WTC11 (cell line): Measurements from ENCODE around the gene ADRB1. TPM values are rescaled to one million over a fixed set of nuclear protein-coding genes. Genes with fewer than 3 reads are reported as not detected.

Experiments used
- ATAC-seq: fragments of 200-7000 bp; cut with Tn5 transposase; 2 replicates; pipeline ENCODE4 v1.10.0; 2021; ENCODE audit warnings: mild to moderate bottlenecking, moderate library complexity
- CTCF ChIA-PET: fragments of 300-600 bp; sonication (Branson Sonifier 250); formaldehyde crosslinking; loops from one replicate; lab custom pipeline; 2021; ENCODE audit warnings: antibody characterized with exemption; lab: Charles Lee
- POLR2A ChIA-PET: fragments of 350-600 bp; sonication (Branson Sonifier 250); formaldehyde crosslinking; loops from one replicate; lab custom pipeline; 2021; ENCODE audit warnings: antibody characterized with exemption; lab: Charles Lee
- DNase-seq: peaks from one replicate; pipeline ENCODE4 v3.0.0; 2021; ENCODE audit warnings: low spot score
- H3K27ac Mint-ChIP-seq: 2 replicates; pipeline ENCODE4 v1.8.0; 2021; ENCODE audit warnings: mixed read lengths
- H3K27me3 Mint-ChIP-seq: 2 replicates; pipeline ENCODE4 v1.8.0; 2021; ENCODE audit warnings: low read depth, mild to moderate bottlenecking, moderate library complexity, mixed read lengths
- H3K36me3 Mint-ChIP-seq: 2 replicates; pipeline ENCODE4 v1.8.0; 2021; ENCODE audit warnings: mixed read lengths
- H3K4me1 Mint-ChIP-seq: 2 replicates; pipeline ENCODE4 v1.8.0; 2022; ENCODE audit warnings: mixed read lengths
- H3K4me3 Mint-ChIP-seq: 2 replicates; pipeline ENCODE4 v1.8.0; 2021; ENCODE audit warnings: mild to moderate bottlenecking, moderate library complexity, mixed read lengths
- H3K9me3 Mint-ChIP-seq: 2 replicates; pipeline ENCODE4 v1.8.0; 2021; ENCODE audit warnings: mixed read lengths
- CBFB ChIP-seq: sonication (generic); formaldehyde crosslinking; IDR thresholded peaks from 2 replicates; pipeline ENCODE4 v1.8.1; 2022; ENCODE audit warnings: mild to moderate bottlenecking, low read depth, missing genetic modification reagents
- CREM ChIP-seq: sonication (generic); formaldehyde crosslinking; IDR thresholded peaks from 2 replicates; pipeline ENCODE4 v1.8.1; 2022; ENCODE audit warnings: mild to moderate bottlenecking, missing genetic modification reagents, moderate library complexity
- CTCF ChIP-seq: fragments of 200-600 bp; IDR thresholded peaks from 2 replicates; pipeline ENCODE4 v1.8.0; 2022; ENCODE audit warnings: antibody characterized with exemption
- EMX1 ChIP-seq: fragments of 250-450 bp; sonication (Bioruptor Pico); IDR thresholded peaks from 2 replicates; pipeline ENCODE4 v1.8.0; 2021; ENCODE audit warnings: mild to moderate bottlenecking
- GABPB1 ChIP-seq: sonication (generic); formaldehyde crosslinking; IDR thresholded peaks from 2 replicates; pipeline ENCODE4 v1.8.1; 2023; ENCODE audit warnings: mild to moderate bottlenecking, missing genetic modification reagents
- HMGXB4 ChIP-seq: sonication (generic); formaldehyde crosslinking; IDR thresholded peaks from 2 replicates; pipeline ENCODE4 v1.8.1; 2023; ENCODE audit warnings: mild to moderate bottlenecking, moderate library complexity, missing genetic modification reagents
- NFE2L1 ChIP-seq: sonication (generic); formaldehyde crosslinking; IDR thresholded peaks from 2 replicates; pipeline ENCODE4 v1.8.1; 2023; ENCODE audit warnings: missing genetic modification reagents
- NFYB ChIP-seq: sonication (generic); formaldehyde crosslinking; conservative IDR thresholded peaks from 2 replicates; pipeline ENCODE4 v1.8.0; 2022; ENCODE audit warnings: low read depth, missing genetic modification reagents
- RELA ChIP-seq: sonication (generic); formaldehyde crosslinking; IDR thresholded peaks from 2 replicates; pipeline ENCODE4 v1.8.1; 2022; ENCODE audit warnings: missing genetic modification reagents, mild to moderate bottlenecking, borderline replicate concordance
- SMAD4 ChIP-seq: sonication (generic); formaldehyde crosslinking; IDR thresholded peaks from 2 replicates; pipeline ENCODE4 v1.8.0; 2022; ENCODE audit warnings: mild to moderate bottlenecking, missing genetic modification reagents
- SP1 ChIP-seq: sonication (generic); formaldehyde crosslinking; conservative IDR thresholded peaks from 2 replicates; pipeline ENCODE4 v1.8.1; 2022; ENCODE audit warnings: missing genetic modification reagents
- ZNF121 ChIP-seq: sonication (generic); formaldehyde crosslinking; IDR thresholded peaks from 2 replicates; pipeline ENCODE4 v1.8.0; 2023; ENCODE audit warnings: missing genetic modification reagents
- ZNF416 ChIP-seq: fragments of 250-450 bp; sonication (Bioruptor Pico); IDR thresholded peaks from 2 replicates; pipeline ENCODE4 v1.9.0; 2021; ENCODE audit warnings: mild to moderate bottlenecking, inconsistent platforms
- total RNA-seq: library from RNA; stranded (reverse); gene quantifications from 3 replicates; pipeline ENCODE4 v1.2.3, GENCODE V29; 2021

ADRB1 gene
- total RNA-seq, 1 experiment from 2014 or later = 0.35 TPM

GRCh38 chr10:114021154-114021553 lies 22.5 kb upstream of the ADRB1 start (continued):
- TF ChIP-seq SP1 (no peak), HMGXB4 (CRISPR knock-in tag) (no peak), CBFB (no peak), CREM (CRISPR knock-in tag) (no peak), EMX1 (CRISPR knock-in tag) (no peak), ZNF121 (CRISPR knock-in tag) (no peak), ZNF416 (CRISPR knock-in tag) (no peak), CTCF (no peak)

GRCh38 chr10:114021717-114022680 lies 21.7 kb upstream of the ADRB1 start:
- DNase-seq = no peak
- H3K9me3 Mint-ChIP-seq = no peaks in the 10 kb centered on the region
- no peak for ATAC-seq
- H3K4me1 Mint-ChIP-seq = peaks cover 12% of the 10 kb centered on the region
- CTCF ChIA-PET = no interaction called here
- POLR2A ChIA-PET = no interaction called here
- no peak for TF ChIP-seq SMAD4
- no peaks in the 10 kb centered on the region for H3K36me3 Mint-ChIP-seq
- H3K4me3 Mint-ChIP-seq = no peak overlapping the region
- H3K27ac Mint-ChIP-seq = no peak overlapping the region
- H3K27me3 Mint-ChIP-seq = peaks cover 2% of the 10 kb centered on the region; the same call in 1 of the 2 replicates

- H3K4me3 Mint-ChIP-seq = no peak overlapping the region
- no peak for DNase-seq
- no peak overlapping the region for H3K27ac Mint-ChIP-seq
- H3K9me3 Mint-ChIP-seq = no peaks in the 10 kb centered on the region
- no peak for TF ChIP-seq SMAD4
- TF ChIP-seq NFYB = no peak
- TF ChIP-seq RELA (CRISPR knock-in tag) = no peak
- TF ChIP-seq EMX1 (CRISPR knock-in tag) = no peak
- peaks cover 2% of the 10 kb centered on the region; the same call in 1 of the 2 replicates for H3K27me3 Mint-ChIP-seq
- ChIA-PET POLR2A (no interaction called here), CTCF (interaction anchor here (0.9 kb wide), 1 partner anchor 21 kb away, joined by 3 read pairs; no protein-coding TSS in a partner anchor)
- H3K4me1 Mint-ChIP-seq = peaks cover 12% of the 10 kb centered on the region
- ATAC-seq = no peak
- no peaks in the 10 kb centered on the region for H3K36me3 Mint-ChIP-seq
These were observed 20.7 kb upstream of the ADRB1 start for GRCh38 chr10:114022766-114023597.

- no peak for ATAC-seq
These were observed 18.6 kb upstream of the ADRB1 start for GRCh38 chr10:114024876-114025610.

More at GRCh38 chr10:114024876-114025610, 18.6 kb upstream of the ADRB1 start:
- CTCF ChIA-PET = interaction anchor here (1.0 to 1.2 kb wide), 2 partner anchors 44 to 71 kb away, joined by 3 read pairs; no protein-coding TSS in a partner anchor
- Mint-ChIP-seq H3K27ac (no peak overlapping the region), H3K27me3 (peaks cover 2% of the 10 kb centered on the region; the same call in 1 of the 2 replicates), H3K9me3 (no peaks in the 10 kb centered on the region), H3K36me3 (no peaks in the 10 kb centered on the region), H3K4me1 (peaks cover 12% of the 10 kb centered on the region), H3K4me3 (no peak overlapping the region)
- no peak for DNase-seq
- TF ChIP-seq GABPB1 (CRISPR knock-in tag) (peak; percentile 59), NFE2L1 (CRISPR knock-in tag) (no peak)
- POLR2A ChIA-PET = interaction anchor here (0.9 kb wide), 1 partner anchor 75 kb away, joined by 6 read pairs; no protein-coding TSS in a partner anchor
